Measurements from ENCODE around the gene HDGFL3. TPM values are rescaled to one million over a fixed set of nuclear protein-coding genes. Genes with fewer than 3 reads are reported as not detected.

Gene HDGFL3
- total and polyA plus RNA-seq, 2 experiments from 2014 or later = 68.6 to 135 TPM

- TF ChIP-seq ETS1 (IDR thresholded peaks at IDR 0.05) (no peak), CREB1 (CRISPR knock-in tag; IDR thresholded peaks at IDR 0.05; ENCODE audit: low read depth) (no peak), REST (IDR thresholded peaks at IDR 0.05; ENCODE audit: unreplicated experiment) (no peak), JUNB (IDR thresholded peaks at IDR 0.05; ENCODE audit: unreplicated experiment) (no peak)
Measured at GRCh38 chr15:83164111-83164770, 43.4 kb downstream of the HDGFL3 start (continued).

GRCh38 chr15:83163032-83163431, 44.6 kb downstream of the HDGFL3 start:
- Histone ChIP-seq H3K4me2 (no peak overlapping the region), H3K4me1 (ENCODE audit: insufficient read depth) (peaks cover 12% of the 10 kb centered on the region; the same call in 1 of the 2 replicates), H3K4me3 (no peak overlapping the region), H3F3A (replicated peaks; ENCODE audit: low read depth) (no peaks in the 10 kb centered on the region), H3K79me2 (replicated peaks; ENCODE audit: insufficient read depth) (peaks cover 65% of the 10 kb centered on the region), H3K27me3 (ENCODE audit: insufficient read depth) (no peaks in the 10 kb centered on the region), H2AFZ (no peak overlapping the region), H3K36me3 (ENCODE audit: insufficient read depth) (peaks cover under 1% of the 10 kb centered on the region; the same call in 1 of the 2 replicates), H3K9me2 (ENCODE audit: insufficient read depth) (no peaks in the 10 kb centered on the region), H4K20me1 (replicated peaks; ENCODE audit: insufficient read depth) (peaks cover 41% of the 10 kb centered on the region), H3K27ac (ENCODE audit: low read depth) (no peak overlapping the region)
- ATAC-seq = no peak
- Mint-ChIP-seq H3K36me3 (ENCODE audit: low read depth) (peaks cover 20% of the 10 kb centered on the region), H3K27ac (no peak overlapping the region), H3K4me1 (peaks cover 28% of the 10 kb centered on the region), H3K9me3 (no peaks in the 10 kb centered on the region; the same call in 2 of the 3 replicates), H3K4me3 (no peak overlapping the region), H3K27me3 (ENCODE audit: insufficient read depth, low read depth, poor library complexity) (no peaks in the 10 kb centered on the region)
- DNase-seq (ENCODE audit: low spot score) = no peak
- TF ChIP-seq STAT1 (IDR thresholded peaks at IDR 0.05; ENCODE audit: unreplicated experiment) (no peak), EZH2phosphoT487 (IDR thresholded peaks at IDR 0.05; ENCODE audit: unreplicated experiment) (no peak), NANOG (IDR thresholded peaks at IDR 0.05; ENCODE audit: borderline replicate concordance) (no peak), ZNF331 (CRISPR knock-in tag; IDR thresholded peaks at IDR 0.05; ENCODE audit: low read depth) (no peak), ETS1 (IDR thresholded peaks at IDR 0.05) (no peak), POLR2AphosphoS5 (IDR thresholded peaks at IDR 0.05; ENCODE audit: low read depth) (no peak), CREB1 (CRISPR knock-in tag; IDR thresholded peaks at IDR 0.05; ENCODE audit: low read depth) (no peak), REST (IDR thresholded peaks at IDR 0.05; ENCODE audit: unreplicated experiment) (no peak)
